Measurements from ENCODE around the gene MSMP.
A peak's percentile ranks its signal among the peaks of the same experiment; 100 is the strongest.

The MSMP gene

GRCh38 chr9:35740243-35740642 lies 13.8 kb downstream of the MSMP start:
- DNase-seq, result no peak

- DNase-seq, result no peak
Measured at GRCh38 chr9:35738924-35739323, 15.2 kb downstream of the MSMP start.

GRCh38 chr9:35738186-35738585 lies 15.9 kb downstream of the MSMP start:
- DNase-seq, result no peak

GRCh38 chr9:35737143-35737542 lies 16.9 kb downstream of the MSMP start:
- no peak for DNase-seq

- DNase-seq, result peak; percentile 74
Measured at GRCh38 chr9:35736201-35736633, 17.9 kb downstream of the MSMP start.

- DNase-seq, result no peak
Measured at GRCh38 chr9:35734096-35734495, 20.0 kb downstream of the MSMP start.

GRCh38 chr9:35732800-35733541 lies 21.1 kb downstream of the MSMP start:
- DNase-seq, result peak; percentile 47

DNA sequence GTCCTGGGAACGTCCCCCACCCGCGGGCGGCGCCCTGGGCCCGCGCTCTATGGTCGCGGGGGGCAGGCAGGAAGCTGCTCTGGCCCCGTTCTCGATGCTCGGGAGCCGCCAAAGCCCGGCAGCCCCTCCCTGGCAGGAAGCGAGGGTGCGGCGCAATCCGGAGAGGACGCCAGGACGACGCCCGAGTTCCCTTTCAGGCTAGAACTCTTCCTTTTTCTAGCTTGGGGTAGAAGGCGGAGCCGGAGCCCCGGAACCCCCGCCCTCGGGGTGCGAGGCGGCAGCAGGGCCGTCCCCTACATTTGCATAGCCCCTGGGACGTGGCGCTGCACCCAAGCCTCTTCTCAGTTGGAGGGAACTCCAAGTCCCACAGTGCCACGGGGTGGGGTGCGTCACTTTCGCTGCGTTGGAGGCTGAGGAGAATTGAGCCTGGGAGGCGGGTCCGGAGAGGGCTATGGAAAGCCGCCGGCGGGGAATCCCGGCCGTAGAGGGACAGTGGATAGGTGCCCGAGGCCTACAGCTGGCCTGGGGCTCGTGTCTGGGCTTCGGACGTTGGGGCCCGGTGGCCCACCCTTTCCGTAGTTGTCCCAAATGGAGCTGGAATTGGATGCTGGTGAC lies 21.8 kb downstream of the MSMP start, which contains the start of the genes CREB3 and TLN1:
TSS of gene CREB3 (plus strand) at position 482 of the 615 bp plus-strand sequence. CDS start at position 589, 107 bp downstream.
TSS of gene TLN1 (minus strand) at position 11 of the 615 bp plus-strand sequence. CDS start 6,501 bp downstream, outside the sequence.
- peak; percentile 98 for DNase-seq

- peak; percentile 47 for DNase-seq
Measured at GRCh38 chr9:35731415-35732184, 22.5 kb downstream of the MSMP start.

GRCh38 chr9:35730486-35730854 lies 23.6 kb downstream of the MSMP start:
- DNase-seq, result no peak

- peak; percentile 45 for DNase-seq
Measured at GRCh38 chr9:35729700-35730485, 24.2 kb downstream of the MSMP start.

GRCh38 chr9:35729101-35729500 lies 25.0 kb downstream of the MSMP start:
- no peak for DNase-seq

DNA sequence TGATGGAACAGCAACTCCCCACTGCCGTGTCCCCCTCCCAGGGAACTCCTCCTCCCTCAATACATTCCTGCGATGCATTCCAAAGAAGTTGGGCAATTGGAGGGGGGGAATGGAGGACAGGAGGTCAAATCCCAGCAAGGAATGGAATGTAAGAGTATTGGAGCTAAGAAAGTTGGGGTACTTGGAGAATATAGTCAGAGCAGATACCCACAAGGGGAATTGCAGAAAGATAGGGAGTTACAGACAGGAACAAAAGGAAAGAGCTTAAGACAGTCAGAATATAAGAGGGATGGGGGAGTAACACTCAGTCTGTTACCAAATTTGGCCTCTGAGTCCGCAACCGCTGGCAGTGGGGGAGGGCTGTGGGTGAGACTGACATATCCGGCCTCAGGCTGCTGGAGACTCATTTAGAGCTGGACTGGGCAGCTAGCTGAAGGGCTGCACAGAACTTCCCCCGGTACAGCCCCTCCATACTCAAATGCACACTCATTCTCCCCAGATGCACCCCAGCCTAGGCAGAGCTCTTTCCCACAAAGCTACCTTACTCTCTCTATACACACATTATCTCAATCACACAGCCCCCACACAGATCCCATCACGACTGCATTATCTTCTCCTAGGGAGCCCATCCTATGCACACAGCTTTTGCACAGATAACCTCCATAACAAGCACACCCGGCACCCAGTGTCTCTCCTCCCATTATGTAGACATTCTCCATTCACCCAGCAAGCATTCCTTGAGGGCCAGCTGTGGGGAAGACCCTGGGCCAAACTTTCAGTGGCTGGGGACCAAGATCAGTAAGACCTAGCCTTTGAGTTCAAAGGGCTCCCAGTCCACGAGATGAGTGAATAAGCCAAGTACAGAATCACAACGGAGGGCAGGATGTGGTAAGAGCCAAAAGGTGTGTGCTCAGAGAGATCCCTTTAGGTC lies 25.8 kb downstream of the MSMP start:
- DNase-seq, result peak; percentile 68

DNA sequence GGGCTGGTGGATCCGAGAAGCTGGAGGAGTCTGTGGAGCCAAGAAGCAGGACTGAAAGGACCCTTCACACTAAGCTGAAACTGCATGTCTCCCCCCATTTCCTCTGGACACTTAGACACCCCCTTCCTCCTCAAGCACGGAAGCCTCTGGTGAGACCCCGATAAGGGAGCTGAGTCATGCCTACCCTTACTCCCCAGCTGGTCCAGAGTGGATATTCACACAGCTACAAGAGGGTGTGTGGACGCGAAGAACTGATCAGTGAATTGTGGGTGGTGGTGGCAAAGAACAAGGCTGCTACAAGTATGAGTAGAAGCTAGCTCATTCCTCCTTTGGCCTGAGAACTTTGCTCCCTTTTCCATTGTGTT lies 26.4 kb downstream of the MSMP start:
- no peak for DNase-seq

- DNase-seq, result peak; percentile 26
Measured at GRCh38 chr9:35726931-35727330, 27.1 kb downstream of the MSMP start.

DNA sequence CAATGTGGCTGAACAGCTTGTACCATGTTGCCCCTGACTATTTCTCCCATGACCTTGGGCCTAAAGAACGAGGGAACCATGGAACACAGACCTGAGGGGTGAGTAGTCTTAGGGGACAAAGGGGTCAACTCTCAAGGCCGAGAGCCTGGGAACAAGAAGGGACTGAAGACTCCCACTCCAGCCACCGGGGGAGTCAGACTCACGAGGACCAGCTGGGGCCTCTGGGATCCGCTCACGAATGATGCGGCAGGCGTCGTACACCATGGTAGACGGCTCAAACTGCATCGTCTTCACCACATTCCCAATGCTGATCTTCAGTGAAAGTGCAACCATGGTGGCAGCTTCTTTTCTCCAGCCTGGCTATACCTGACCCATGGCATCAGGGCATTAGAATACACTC lies 28.7 kb downstream of the MSMP start:
- DNase-seq, result no peak

DNA sequence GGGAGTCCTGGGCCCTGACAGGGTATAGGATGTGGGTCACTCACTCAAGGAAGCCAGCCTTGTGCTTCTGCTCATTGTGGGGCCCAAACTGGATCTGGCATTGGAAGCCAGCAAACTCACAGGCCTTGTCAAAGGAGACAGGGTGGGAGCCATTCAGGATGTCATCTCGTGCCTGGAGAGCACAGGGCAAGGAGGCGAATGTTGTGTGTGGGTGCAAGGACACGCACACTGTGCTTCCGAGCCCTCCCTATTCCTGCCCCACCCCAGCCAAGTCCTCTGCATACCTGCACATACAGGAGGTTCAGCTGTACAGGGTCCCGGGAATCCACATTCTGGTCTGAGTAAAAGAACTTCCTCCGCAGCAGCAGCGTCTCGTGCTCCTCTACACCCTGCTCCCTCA lies 30.2 kb downstream of the MSMP start:
- no peak for DNase-seq

- DNase-seq, result no peak
Measured at GRCh38 chr9:35723426-35723825, 30.6 kb downstream of the MSMP start.

DNA sequence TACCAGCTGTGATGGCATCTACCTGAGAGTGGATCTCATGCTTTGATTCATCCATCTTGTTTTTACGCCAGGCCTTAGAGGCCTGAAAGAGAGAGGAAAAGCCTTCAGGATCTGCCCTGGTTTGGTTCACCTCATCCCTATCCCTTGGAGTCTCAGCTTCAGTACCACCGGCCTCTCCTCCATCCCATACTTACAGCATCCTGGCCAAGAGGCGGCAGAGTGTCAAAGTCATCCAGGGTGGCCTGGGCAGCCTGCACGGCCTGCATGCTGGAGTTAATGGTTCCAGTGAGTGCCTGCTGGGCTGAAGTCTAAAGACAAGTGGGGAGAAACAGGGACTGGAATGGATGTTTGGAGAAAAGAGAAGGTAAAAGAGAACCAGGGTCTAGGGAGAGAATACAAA lies 34.5 kb downstream of the MSMP start:
- DNase-seq, result no peak

GRCh38 chr9:35718721-35719511 lies 35.2 kb downstream of the MSMP start:
- DNase-seq, result no peak
